H9 (cell line): ENCODE results near the gene ABHD16A. TPM values are rescaled to one million over a fixed set of nuclear protein-coding genes. Genes with fewer than 3 reads are reported as not detected.

Experiments used
- DNase-seq: peaks from one replicate; pipeline ENCODE4 v3.0.0-alpha.2; 2017
- H2AFZ ChIP-seq: one replicate; pipeline ENCODE4 v1.6.1; 2013; ENCODE audit warnings: mild to moderate bottlenecking, low read length, control low read depth, moderate library complexity
- H2AK5ac ChIP-seq: 2 replicates; pipeline ENCODE4 v1.6.1; 2013; ENCODE audit warnings: low read length, control low read depth, mixed read lengths; ENCODE audit not compliant: insufficient read length
- H2BK120ac ChIP-seq: one replicate; pipeline ENCODE4 v1.6.1; 2013; ENCODE audit warnings: low read depth, mild to moderate bottlenecking, low read length, control low read depth, inconsistent platforms; ENCODE audit not compliant: poor library complexity, severe bottlenecking
- H2BK12ac ChIP-seq: 2 replicates; pipeline ENCODE4 v1.6.1; 2013; ENCODE audit warnings: low read length, control low read depth, mixed read lengths, low read depth; ENCODE audit not compliant: insufficient read length
- H2BK15ac ChIP-seq: 2 replicates; pipeline ENCODE4 v1.6.1; 2013; ENCODE audit warnings: low read depth, low read length, control low read depth
- H2BK20ac ChIP-seq: one replicate; pipeline ENCODE4 v1.6.1; 2013; ENCODE audit warnings: low read depth, mild to moderate bottlenecking, low read length, control low read depth, inconsistent platforms; ENCODE audit not compliant: poor library complexity, severe bottlenecking
- H2BK5ac ChIP-seq: 2 replicates; pipeline ENCODE4 v1.6.1; 2013; ENCODE audit warnings: low read length, control low read depth, mixed read lengths; ENCODE audit not compliant: insufficient read length
- H3K14ac ChIP-seq: 2 replicates; pipeline ENCODE4 v1.6.1; 2013; ENCODE audit warnings: low read length, control low read depth; ENCODE audit not compliant: insufficient read depth
- H3K18ac ChIP-seq: 2 replicates; pipeline ENCODE4 v1.6.1; 2013; ENCODE audit warnings: low read depth, mild to moderate bottlenecking, mixed read lengths, low read length, control low read depth; ENCODE audit not compliant: insufficient read length
- H3K23ac ChIP-seq: 2 replicates; pipeline ENCODE4 v1.6.1; 2013; ENCODE audit warnings: low read length, control low read depth, mixed read lengths, low read depth; ENCODE audit not compliant: insufficient read length
- H3K23me2 ChIP-seq: 2 replicates; pipeline ENCODE4 v1.6.1; 2013; ENCODE audit warnings: low read depth, mild to moderate bottlenecking, mixed read lengths, low read length, control low read depth; ENCODE audit not compliant: insufficient read length, poor library complexity, severe bottlenecking
- H3K27ac ChIP-seq: 2 replicates; pipeline ENCODE4 v1.5.1; 2013; ENCODE audit warnings: low read length, control low read depth, mixed read lengths, low read depth; ENCODE audit not compliant: insufficient read length
- H3K27me3 ChIP-seq: 2 replicates; pipeline ENCODE4 v1.6.1; 2013; ENCODE audit warnings: low read length, control low read depth, inconsistent platforms; ENCODE audit not compliant: insufficient read depth
- H3K4ac ChIP-seq: 2 replicates; pipeline ENCODE4 v1.6.1; 2013; ENCODE audit warnings: low read depth, mild to moderate bottlenecking, control low read depth, inconsistent platforms, low read length, moderate library complexity
- H3K4me1 ChIP-seq: 2 replicates; pipeline ENCODE4 v1.6.1; 2013; ENCODE audit warnings: low read length, control low read depth, inconsistent platforms; ENCODE audit not compliant: insufficient read depth
- H3K4me2 ChIP-seq: 2 replicates; pipeline ENCODE4 v1.6.1; 2013; ENCODE audit warnings: low read length, control low read depth, mixed read lengths; ENCODE audit not compliant: insufficient read length, insufficient read depth
- H3K56ac ChIP-seq: 2 replicates; pipeline ENCODE4 v1.6.1; 2013; ENCODE audit warnings: low read depth, mild to moderate bottlenecking, mixed read lengths, low read length, control low read depth; ENCODE audit not compliant: insufficient read length
- H3K79me1 ChIP-seq: 2 replicates; pipeline ENCODE4 v1.6.1; 2013; ENCODE audit warnings: low read depth, mild to moderate bottlenecking, moderate library complexity, low read length, control low read depth, inconsistent platforms; ENCODE audit not compliant: insufficient read depth, poor library complexity, severe bottlenecking
- H3K79me2 ChIP-seq: 2 replicates; pipeline ENCODE4 v1.6.1; 2013; ENCODE audit warnings: low read length, control low read depth, inconsistent platforms; ENCODE audit not compliant: insufficient read depth
- H3K9ac ChIP-seq: 2 replicates; pipeline ENCODE4 v1.6.1; 2013; ENCODE audit warnings: low read length, control low read depth, mixed read lengths; ENCODE audit not compliant: insufficient read length; ENCODE audit errors: extremely low read depth
- H3K9me3 ChIP-seq: one replicate; pipeline ENCODE4 v1.6.1; 2013; ENCODE audit warnings: low read depth, low read length, inconsistent platforms; ENCODE audit not compliant: control insufficient read depth
- H3T11ph ChIP-seq: one replicate; pipeline ENCODE4 v1.6.1; 2013; ENCODE audit warnings: mild to moderate bottlenecking, low read length, control low read depth, inconsistent platforms
- H4K20me1 ChIP-seq: one replicate; pipeline ENCODE4 v1.6.1; 2013; ENCODE audit not compliant: control insufficient read depth, insufficient read length, insufficient read depth
- H4K5ac ChIP-seq: 2 replicates; pipeline ENCODE4 v1.6.1; 2013; ENCODE audit warnings: low read depth, mild to moderate bottlenecking, mixed read lengths, low read length, control low read depth; ENCODE audit not compliant: insufficient read length
- H4K8ac ChIP-seq: replicated peaks from 2 replicates; pipeline ENCODE4 v1.6.1; 2013; ENCODE audit warnings: low read length, control low read depth, mixed read lengths, low read depth; ENCODE audit not compliant: insufficient read length
- H4K91ac ChIP-seq: 2 replicates; pipeline ENCODE4 v1.6.1; 2013; ENCODE audit warnings: low read depth, mild to moderate bottlenecking, moderate library complexity, mixed read lengths, low read length, control low read depth; ENCODE audit not compliant: insufficient read length
- H3K27ac Mint-ChIP-seq, 3 experiments: 2 replicates in 2 of 3; 3 replicates in 1 of 3; pipeline ENCODE4 v1.8.0; 2020 to 2021; ENCODE audit warnings: mixed read lengths in 3 of 3, mild to moderate bottlenecking in 1 of 3, moderate library complexity in 1 of 3
- H3K27me3 Mint-ChIP-seq: 2 replicates; pipeline ENCODE4 v1.8.0; 2021; ENCODE audit warnings: low read depth, mild to moderate bottlenecking, moderate library complexity, mixed read lengths
- H3K36me3 Mint-ChIP-seq, 3 experiments: 2 replicates in 2 of 3; 3 replicates in 1 of 3; pipeline ENCODE4 v1.8.0; 2020 to 2021; ENCODE audit warnings: low read depth in 3 of 3, mixed read lengths in 3 of 3; ENCODE audit not compliant: insufficient read depth in 1 of 3
- H3K4me1 Mint-ChIP-seq, 2 experiments: 2 replicates each; pipeline ENCODE4 v1.8.0; 2020; ENCODE audit warnings: mixed read lengths in 2 of 2
- H3K4me3 Mint-ChIP-seq, 2 experiments: 2 replicates in 1 of 2; 3 replicates in 1 of 2; pipeline ENCODE4 v1.8.0; 2020 to 2021; ENCODE audit warnings: mild to moderate bottlenecking in 2 of 2, mixed read lengths in 2 of 2, moderate library complexity in 1 of 2
- H3K9me3 Mint-ChIP-seq, 2 experiments: 2 replicates in 1 of 2; 3 replicates in 1 of 2; pipeline ENCODE4 v1.8.0; 2020; ENCODE audit warnings: mild to moderate bottlenecking in 2 of 2, mixed read lengths in 2 of 2, moderate library complexity in 1 of 2
- CTCF ChIP-seq: fragments of 200-600 bp; sonication (generic); conservative IDR thresholded peaks from 3 replicates; pipeline ENCODE4 v1.8.0; 2021; ENCODE audit warnings: antibody characterized with exemption, mild to moderate bottlenecking
- WGBS: extraction: QIAGEN DNeasy Blood & Tissue Kit; methylation state at CpG from one replicate; pipeline ENCODE4 v1.1.7; 2013; ENCODE audit warnings: missing lambda C conversion rate, low lambda C conversion rate, mixed read lengths; ENCODE audit not compliant: insufficient read length; ENCODE audit errors: extremely low coverage; 5-methylcytosine and 5-hydroxymethylcytosine counted together
- total RNA-seq: library from RNA; stranded (reverse); gene quantifications from 2 replicates; pipeline ENCODE4 v1.2.1, GENCODE V29; 2021

ABHD16A gene
- total RNA-seq, 1 experiment from 2014 or later: 34.4 TPM

GRCh38 chr6:31736021-31736767 lies 33.1 kb upstream of the ABHD16A start, which contains the start of gene CLIC1:
CLIC1 (minus strand) TSS chr6:31736530; CDS start chr6:31736300, 230 bp downstream.
- H3K9ac ChIP-seq: peak within 1 kb of the TSS; percentile 40
- WGBS: no CpG with 5 or more reads among the region's 24 CpGs
- H3K79me1 ChIP-seq: no peaks in the 10 kb centered on the region
- TF ChIP-seq CTCF: no peak
- H3K56ac ChIP-seq: no peak within 1 kb of the TSS
- H2BK12ac ChIP-seq: no peak within 1 kb of the TSS
- Mint-ChIP-seq H3K4me3 (peak within 1 kb of the TSS; percentile 91 to 98), H3K4me1 (peaks cover 44 to 54% of the 10 kb centered on the region in 2 experiments), H3K36me3 (peaks cover 33 to 36% (median 36%) of the 10 kb centered on the region in 3 experiments), H3K9me3 (no peaks in the 10 kb centered on the region), H3K27ac (peak within 1 kb of the TSS; percentile 81 to 97 (median 89); a peak in 6 of 7 replicates), H3K27me3 (no peaks in the 10 kb centered on the region)
- H3K23me2 ChIP-seq: peaks cover 32% of the 10 kb centered on the region
- H3K79me2 ChIP-seq: peaks cover 6% of the 10 kb centered on the region; the same call in 1 of the 2 replicates
- H2AK5ac ChIP-seq: no peak within 1 kb of the TSS
- no peak within 1 kb of the TSS for H4K5ac ChIP-seq
- no peak within 1 kb of the TSS for H3K4ac ChIP-seq
- H4K20me1 ChIP-seq: no peaks in the 10 kb centered on the region
- peaks cover 16% of the 10 kb centered on the region for H3K4me1 ChIP-seq
- no peaks in the 10 kb centered on the region for H3K9me3 ChIP-seq
- no peak within 1 kb of the TSS for H3K23ac ChIP-seq
- H2BK120ac ChIP-seq: no peak within 1 kb of the TSS
- H3K4me2 ChIP-seq: peak within 1 kb of the TSS; percentile 87
- no peak within 1 kb of the TSS for H3K27ac ChIP-seq
- no peak within 1 kb of the TSS for H4K91ac ChIP-seq
- peak; percentile 88 for DNase-seq
- no peak within 1 kb of the TSS for H2BK20ac ChIP-seq
- peak within 1 kb of the TSS; percentile 7 for H3K14ac ChIP-seq
- H4K8ac ChIP-seq: no peak within 1 kb of the TSS
- H2AFZ ChIP-seq: no peak within 1 kb of the TSS
- no peaks in the 10 kb centered on the region for H3K27me3 ChIP-seq
- H3K18ac ChIP-seq: no peak within 1 kb of the TSS
- no peak within 1 kb of the TSS for H2BK15ac ChIP-seq
- no peak within 1 kb of the TSS for H3T11ph ChIP-seq
- no peak within 1 kb of the TSS for H2BK5ac ChIP-seq
